HG03097 (cell line): ENCODE data around the gene SLC12A3.

ENCODE experiments used
- ATAC-seq: cut with Tn5 transposase; IDR thresholded peaks from one replicate; pipeline ENCODE4 v1.9.1; 2021; ENCODE audit not compliant: unreplicated experiment, low FRiP score

Gene SLC12A3

GRCh38 chr16:56864960-56865359 lies at the start of gene SLC12A3:
SLC12A3 (plus strand) TSS chr16:56865207; CDS start chr16:56865236, 29 bp downstream.
- no peak for ATAC-seq

GRCh38 chr16:56815721-56816120 lies 49.3 kb upstream of the SLC12A3 start:
- ATAC-seq, result no peak

- ATAC-seq, result no peak
Observed at GRCh38 chr16:56817056-56817455, 48.0 kb upstream of the SLC12A3 start.

- ATAC-seq, result no peak
Observed at GRCh38 chr16:56817938-56818337, 47.1 kb upstream of the SLC12A3 start.

GRCh38 chr16:56823081-56823733 lies 41.8 kb upstream of the SLC12A3 start:
- ATAC-seq, result no peak

GRCh38 chr16:56824331-56824730 lies 40.7 kb upstream of the SLC12A3 start:
- ATAC-seq, result no peak

GRCh38 chr16:56824804-56825203 lies 40.2 kb upstream of the SLC12A3 start:
- ATAC-seq, result no peak

GRCh38 chr16:56825826-56826225 lies 39.2 kb upstream of the SLC12A3 start:
- ATAC-seq, result no peak

GRCh38 chr16:56828647-56829046 lies 36.4 kb upstream of the SLC12A3 start:
- ATAC-seq, result no peak

GRCh38 chr16:56830669-56831068 lies 34.3 kb upstream of the SLC12A3 start:
- ATAC-seq, result no peak

GRCh38 chr16:56832768-56833167 lies 32.2 kb upstream of the SLC12A3 start:
- no peak for ATAC-seq

GRCh38 chr16:56833243-56833970 lies 31.6 kb upstream of the SLC12A3 start:
- no peak for ATAC-seq

- ATAC-seq, result no peak
Observed at GRCh38 chr16:56835320-56835719, 29.7 kb upstream of the SLC12A3 start.

GRCh38 chr16:56836410-56837230 lies 28.4 kb upstream of the SLC12A3 start:
- no peak for ATAC-seq

GRCh38 chr16:56838622-56839337 lies 26.2 kb upstream of the SLC12A3 start:
- ATAC-seq, result no peak

- ATAC-seq, result no peak
Observed at GRCh38 chr16:56841233-56841632, 23.8 kb upstream of the SLC12A3 start.

GRCh38 chr16:56841659-56842058 lies 23.3 kb upstream of the SLC12A3 start:
- no peak for ATAC-seq

- no peak for ATAC-seq
Observed at GRCh38 chr16:56842133-56842532, 22.9 kb upstream of the SLC12A3 start.

- ATAC-seq, result no peak
Observed at GRCh38 chr16:56844056-56844455, 21.0 kb upstream of the SLC12A3 start.

- no peak for ATAC-seq
Observed at GRCh38 chr16:56847173-56847910, 17.7 kb upstream of the SLC12A3 start.
